Stimulated activated CD4-positive, alpha-beta T cell treated with anti-CD3 and anti-CD28 coated beads, TNF-alpha, amount 100 ng/mL, for 1 hour (primary cell): ENCODE results near the gene GTPBP6.
A peak's percentile ranks its signal among the peaks of the same experiment; 100 is the strongest.
"Not testable (repeated sequence)": the region's sequence is repeated elsewhere in the genome, so short reads cannot be mapped to it uniquely, and the experiment has no call there.

Experiments
- DNase-seq, 3 donors: peaks; one replicate each; pipeline ENCODE4 v3.0.0-alpha.2; 2020; ENCODE audit warnings: low read depth in 3 of 3, low spot score in 1 of 3

GTPBP6 gene

DNA sequence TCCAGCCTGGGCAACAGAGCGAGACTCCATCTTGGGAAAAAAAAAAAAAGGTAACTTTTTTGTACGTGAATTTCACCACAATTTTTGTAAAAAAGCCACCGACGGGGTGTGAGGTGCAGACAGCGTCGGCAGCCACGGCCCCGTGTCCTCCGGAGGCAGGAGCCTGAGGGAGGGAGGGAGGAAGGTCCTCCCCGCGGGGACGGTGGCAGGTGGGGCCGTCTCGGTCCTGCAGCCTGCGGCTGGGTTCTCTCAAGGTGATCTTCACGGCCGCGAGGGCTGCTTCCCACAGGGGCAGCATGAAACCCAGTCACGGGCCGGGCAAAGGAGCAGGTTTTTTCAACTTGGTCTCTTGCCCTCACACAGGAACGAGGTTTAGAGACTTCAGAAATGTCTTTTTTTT, 23.5 kb downstream of the GTPBP6 start:
- DNase-seq = no peak

DNA sequence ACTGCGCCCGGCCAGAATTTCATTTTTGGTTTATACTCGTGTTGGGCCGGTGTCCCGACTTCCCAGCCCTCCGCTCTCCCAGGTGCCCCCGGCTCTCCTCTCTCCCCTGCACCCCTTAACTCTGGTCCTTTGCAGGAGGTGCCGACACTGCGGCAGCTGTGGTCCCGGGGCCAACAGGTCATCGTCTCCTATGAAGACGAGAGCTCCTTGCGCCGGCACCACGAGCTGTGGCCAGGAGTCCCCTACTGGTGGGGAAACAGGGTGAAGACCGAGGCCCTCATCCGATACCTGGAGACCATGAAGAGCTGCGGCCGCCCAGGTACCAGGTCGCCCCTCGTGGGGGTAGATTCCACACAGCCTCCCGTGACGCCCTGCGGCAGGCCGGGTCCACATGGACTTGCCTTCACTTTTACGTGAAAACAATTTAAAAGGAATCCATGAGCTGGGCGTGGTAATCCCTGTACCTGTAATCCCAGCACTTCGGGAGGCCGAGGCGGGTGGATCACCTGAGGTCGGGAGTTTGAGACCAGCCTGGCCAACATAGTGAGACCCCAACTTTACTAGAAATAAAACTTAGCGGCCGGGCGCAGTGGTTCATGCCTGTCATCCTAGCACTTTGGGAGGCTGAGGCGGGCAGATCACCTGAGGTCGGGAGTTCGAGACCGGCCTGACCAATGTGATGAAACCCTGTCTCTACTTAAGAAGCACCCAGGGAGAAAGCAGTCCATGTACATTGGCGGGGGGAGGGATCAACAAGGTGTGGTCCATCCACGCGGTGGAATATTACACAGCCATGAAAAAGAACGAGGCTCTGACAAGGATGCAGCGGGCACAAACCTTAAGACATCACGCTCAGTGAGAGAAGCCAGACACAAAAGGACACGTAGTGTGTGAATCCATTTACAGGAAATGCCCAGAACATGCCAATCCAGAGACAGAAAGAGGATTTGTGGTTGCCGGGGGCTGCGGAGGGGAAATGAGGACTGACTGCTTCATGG, 25.4 kb downstream of the GTPBP6 start:
- DNase-seq = no peak

DNA sequence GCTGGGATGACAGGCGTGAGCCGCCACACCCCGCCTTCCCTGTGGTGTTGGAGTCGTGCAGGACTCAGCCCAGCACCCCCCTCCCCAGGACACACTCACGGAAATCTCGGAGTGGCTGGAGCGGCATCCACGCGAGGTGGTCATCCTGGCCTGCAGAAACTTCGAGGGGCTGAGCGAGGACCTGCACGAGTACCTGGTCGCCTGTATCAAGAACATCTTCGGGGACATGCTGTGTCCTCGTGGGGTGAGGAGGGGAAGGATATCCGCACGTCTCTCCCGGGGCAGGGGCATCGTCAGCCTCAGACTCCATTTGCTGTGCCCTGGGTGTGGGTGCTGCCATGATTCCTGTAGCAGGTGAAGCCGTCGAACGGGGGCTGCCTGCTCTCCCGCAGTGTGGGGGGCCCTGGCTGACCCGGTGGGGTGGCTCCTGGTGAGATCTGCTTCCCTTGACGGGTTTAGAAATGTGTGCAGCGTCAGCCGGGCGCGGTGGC, 27.1 kb downstream of the GTPBP6 start:
- DNase-seq = no peak

DNA sequence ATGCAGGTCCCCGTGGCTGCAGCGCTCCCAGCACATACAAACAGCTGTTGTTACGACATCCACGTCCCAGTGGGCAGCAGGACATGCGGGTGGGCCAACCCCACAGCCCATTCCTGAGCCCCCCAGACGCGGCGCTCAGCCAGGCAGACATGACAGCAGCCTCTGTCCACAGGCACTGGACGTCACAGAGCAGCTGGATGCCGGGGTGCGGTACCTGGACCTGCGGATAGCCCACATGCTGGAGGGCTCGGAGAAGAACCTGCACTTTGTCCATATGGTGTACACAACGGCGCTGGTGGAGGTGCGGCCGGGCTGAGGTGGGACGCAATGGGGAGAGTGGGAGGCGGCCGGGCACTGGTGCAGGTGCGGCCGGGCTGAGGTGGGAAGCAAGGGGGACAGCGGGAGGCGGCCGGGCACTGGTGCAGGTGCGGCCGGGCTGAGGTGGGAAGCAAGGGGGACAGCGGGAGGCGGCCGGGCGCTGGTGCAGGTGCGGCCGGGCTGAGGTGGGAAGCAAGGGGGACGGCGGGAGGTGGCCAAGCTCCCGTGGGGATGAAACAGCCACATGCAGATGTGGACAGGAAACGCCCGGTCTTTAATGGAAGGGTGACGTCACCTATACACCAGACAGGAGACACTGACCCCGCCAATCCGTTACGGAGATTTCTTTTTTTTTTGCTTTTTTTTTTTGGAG, 28.0 kb downstream of the GTPBP6 start:
- DNase-seq = no peak

DNA sequence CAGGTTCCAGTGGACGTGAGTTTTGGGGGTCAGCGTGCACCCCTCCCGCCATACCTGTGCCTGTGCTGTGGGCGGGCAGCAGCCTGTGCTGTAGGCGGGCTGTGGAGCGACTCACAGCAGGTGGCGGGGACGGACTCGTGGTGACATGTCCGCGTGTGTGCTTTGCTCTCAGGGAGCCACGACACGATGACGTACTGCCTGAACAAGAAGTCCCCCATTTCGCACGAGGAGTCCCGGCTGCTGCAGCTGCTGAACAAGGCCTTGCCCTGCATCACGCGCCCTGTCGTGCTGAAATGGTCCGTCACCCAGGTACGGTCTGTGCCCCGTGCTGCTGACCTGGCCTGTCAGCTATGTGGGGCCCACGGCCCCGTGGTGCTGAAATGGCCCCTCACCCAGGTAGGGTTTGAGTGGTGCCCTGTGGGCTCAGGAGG, 30.0 kb downstream of the GTPBP6 start:
- DNase-seq = no peak

DNA sequence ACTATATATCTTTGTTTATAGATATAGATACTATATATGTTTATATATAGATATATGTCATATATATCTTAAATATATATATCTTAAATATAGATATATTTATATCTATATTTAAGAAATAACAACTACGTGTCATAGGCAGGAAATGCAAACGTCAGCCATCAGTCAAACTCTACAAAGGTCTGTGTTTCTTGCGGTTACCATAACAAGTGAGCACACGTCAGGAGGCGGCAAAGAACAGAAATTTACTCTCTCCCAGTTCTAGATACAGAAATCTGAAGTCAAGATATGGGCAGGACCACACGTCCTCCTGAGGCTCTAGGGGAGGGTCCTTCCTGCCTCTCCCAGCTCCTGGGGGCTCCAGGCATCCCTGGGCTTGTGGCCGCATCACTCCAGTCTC, 30.9 kb downstream of the GTPBP6 start:
- no peak for DNase-seq

DNA sequence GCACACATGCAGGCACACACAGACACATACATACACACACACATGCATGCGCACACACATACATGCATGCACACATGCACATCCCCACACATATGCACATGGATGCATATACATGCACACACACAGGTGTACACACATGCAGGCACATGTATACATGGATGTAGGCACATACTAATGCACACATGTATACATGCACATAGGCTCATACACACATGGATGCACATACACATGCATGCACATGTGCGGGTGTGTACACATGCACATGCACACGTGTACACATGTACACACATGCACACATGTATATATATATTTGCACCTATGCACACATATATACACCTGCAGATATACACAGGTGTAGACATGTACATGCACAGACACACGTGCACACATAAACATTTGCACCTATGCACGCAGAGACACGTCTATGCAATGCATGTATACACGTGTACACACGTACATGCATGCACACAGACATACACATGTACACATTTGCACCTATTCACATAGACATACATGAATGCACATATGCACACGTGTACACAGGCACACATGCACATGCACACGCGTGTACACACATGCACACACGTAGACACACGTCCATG, 33.4 kb downstream of the GTPBP6 start:
- no peak for DNase-seq

DNA sequence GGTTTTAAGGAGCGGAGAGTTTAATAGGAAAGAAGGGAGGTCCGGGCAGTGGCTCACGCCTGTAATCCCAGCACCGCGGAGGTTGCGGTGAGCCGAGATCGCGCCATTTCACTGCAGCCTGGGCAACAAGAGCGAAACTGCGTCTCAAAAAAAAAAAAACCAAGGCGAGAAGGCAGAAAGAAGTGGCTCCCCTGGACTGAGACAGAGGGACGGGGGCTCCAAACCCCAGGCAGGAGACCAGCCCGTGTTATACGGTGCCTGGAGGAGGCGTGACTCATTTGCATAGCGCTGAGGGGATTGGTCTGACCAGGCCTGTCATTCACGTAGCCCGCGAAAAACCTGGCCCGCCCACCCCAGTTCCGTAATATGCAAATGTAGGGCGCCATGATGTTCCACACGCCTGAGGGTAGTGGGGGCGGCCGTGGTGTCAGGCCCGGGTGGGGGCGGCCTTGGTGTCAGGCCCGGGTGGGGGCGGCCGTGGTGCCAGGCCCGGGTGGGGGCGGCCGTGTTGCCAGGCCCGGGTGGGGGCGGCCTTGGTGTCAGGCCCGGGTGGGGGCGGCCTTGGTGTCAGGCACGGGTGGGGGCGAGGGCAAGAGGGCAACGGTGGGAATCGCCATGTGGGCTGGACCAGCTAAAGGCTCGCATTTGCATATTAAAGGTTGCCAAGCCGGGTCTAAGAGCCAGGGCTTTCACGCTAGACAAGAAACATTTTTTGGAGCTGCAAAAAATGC, 35.3 kb downstream of the GTPBP6 start:
- DNase-seq = peak; percentile 65 to 75 (median 73)

DNA sequence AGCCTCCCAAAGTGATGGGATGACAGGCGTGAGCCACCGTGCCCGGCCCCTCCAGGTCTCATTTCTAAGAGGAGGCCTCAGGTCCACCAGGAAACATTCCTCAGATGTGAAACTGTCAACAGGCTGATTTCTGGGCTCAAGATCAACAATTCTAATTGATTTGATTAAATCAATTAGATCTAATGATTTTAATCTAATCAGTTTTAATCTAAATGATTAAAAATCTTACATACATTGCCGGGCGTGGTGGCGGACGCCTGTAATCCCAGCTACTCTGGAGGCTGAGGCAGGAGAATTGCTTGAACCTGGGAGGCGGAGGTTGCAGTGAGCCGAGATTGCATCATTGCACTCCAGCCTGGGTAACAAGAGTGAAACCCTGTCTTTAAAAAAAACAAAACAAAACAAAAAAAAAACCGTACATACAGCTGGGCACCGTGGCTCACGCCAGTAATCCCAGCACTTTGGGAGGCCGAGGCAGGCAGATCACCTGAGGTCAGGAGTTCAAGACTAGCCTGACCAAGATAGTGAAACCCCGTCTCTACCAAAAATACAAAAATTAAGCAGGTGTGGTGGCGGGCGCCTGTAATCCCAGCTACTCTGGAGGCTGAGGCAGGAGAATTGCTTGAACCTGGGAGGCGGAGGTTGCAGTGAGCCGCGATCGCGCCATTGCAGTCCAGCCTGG, 36.5 kb downstream of the GTPBP6 start:
- not testable (repeated sequence) for DNase-seq

DNA sequence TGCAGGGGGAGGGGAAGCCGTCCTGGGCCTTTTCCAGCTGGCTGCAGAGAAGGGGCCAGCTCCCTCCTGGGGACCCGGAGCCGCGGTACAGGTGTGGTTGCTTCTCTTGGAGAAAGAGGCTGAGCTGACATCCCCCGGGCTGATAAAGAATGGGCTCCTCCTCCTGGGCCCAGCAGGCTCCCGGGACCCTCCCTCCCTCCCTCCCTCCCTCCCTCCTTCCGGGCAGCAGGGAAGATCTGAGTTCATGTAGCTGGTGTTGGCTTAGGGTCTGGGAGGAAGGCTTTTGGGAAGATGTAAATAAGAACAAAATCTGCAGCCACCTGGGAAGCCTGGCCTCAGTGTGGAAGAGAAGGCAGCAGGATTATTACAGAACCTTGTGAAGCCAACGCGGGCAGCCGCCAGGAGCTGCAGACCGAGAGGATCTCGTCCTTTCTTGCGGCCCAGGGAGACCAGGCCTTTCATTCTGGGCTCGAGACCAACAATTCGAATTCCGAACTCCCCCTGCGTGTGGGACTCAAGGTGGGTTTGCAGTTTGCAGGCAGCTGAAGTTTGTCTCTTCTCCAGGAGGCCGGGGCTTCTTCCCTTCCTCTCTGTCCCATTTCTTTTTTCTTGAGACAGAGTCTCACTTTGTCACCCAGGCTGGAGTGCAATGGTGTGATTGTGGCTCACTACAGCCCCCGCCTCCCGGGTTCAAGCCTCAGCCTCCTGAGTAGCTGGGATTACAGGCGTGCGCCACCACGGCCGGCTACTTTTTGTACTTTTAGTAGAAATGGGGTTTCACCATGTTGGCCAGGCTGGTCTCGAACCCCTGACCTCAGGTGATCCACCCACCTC, 37.2 kb downstream of the GTPBP6 start, which contains the start of gene PLCXD1:
PLCXD1 (plus strand) TSS at position 216 of the 834 bp plus-strand sequence. CDS start 2,807 bp downstream, outside the sequence.
- DNase-seq = no peak

DNA sequence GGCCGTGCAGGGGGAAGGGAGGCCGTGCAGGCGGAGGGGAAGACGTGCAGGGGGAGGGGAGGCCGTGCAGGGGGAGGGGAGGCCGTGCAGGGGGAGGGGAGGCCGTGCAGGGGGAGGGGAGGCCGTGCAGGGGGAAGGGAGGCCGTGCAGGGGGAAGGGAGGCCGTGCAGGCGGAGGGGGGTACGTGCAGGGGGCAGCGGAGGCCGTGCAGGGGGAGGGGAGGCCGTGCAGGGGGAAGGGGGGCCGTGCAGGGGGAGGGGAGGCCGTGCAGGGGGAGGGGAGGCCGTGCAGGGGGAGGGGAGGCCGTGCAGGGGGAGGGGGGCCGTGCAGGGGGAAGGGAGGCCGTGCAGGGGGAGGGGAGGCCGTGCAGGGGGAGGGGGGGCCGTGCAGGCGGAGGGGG, 37.9 kb downstream of the GTPBP6 start:
- DNase-seq = not testable (repeated sequence)

DNA sequence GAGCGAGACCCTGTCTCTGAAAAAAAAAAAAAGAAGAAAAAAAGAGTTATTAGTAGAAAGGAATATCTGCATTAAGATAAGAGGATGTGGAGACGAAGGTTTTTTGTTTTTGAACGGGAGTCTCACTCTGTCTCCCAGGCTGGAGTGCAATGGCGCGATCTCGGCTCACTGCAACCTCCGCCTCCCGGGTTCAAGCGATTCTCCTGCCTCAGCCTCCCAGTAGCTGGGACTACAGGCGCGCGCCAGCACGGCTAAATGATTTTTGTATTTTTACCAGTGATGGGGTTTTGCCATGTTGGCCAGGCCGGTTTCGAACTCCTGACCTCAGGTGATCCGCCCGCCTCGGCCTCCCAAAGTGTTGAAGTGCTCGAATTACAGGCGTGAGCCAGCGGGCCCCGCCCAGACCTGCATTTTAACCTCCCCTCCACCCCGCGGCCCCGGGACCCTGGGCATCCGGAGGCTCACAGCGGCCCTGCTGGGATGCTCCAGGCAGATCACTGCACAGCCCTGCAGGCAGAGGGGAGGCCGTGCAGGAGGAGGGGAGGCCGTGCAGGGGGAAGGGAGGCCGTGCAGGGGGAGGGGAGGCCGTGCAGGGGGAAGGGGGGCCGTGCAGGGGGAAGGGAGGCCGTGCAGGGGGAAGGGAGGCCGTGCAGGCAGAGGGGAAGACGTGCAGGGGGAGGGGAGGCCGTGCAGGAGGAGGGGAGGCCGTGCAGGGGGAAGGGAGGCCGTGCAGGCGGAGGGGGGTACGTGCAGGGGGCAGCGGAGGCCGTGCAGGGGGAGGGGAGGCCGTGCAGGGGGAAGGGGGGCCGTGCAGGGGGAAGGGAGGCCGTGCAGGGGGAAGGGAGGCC, 38.6 kb downstream of the GTPBP6 start:
- DNase-seq = not testable (repeated sequence)

DNA sequence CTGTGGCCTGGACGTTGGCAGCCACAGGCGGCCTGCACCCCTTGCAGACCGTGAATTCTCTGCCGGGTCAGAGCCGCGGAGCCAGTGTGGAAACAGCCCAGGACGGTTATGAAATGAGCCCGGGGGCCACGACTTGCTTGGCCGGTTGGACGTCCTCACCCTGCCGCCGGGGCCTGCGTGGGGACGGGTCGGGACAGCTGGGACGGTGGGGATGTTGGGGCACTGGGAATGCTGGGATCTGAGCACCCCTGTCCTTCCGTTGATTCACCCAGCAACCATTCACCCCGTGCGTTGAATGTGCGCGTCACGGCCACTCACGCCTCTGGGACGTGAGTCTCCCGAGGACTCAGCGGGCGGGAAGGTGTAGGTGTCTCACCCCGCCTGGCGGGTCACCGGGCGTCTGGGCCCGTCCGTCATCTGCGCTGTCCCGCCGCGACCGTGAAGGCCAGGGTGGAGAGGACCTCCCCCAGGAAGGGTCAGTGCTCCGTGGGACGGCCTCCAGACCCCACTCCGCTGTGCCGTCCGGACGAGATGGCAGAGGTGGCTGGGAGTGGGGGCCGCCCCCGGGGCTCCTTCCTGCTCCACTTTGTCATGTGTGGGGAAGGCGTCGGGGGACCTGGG, 41.9 kb downstream of the GTPBP6 start:
- DNase-seq = peak in 1 of 3 donors; percentile 21

DNA sequence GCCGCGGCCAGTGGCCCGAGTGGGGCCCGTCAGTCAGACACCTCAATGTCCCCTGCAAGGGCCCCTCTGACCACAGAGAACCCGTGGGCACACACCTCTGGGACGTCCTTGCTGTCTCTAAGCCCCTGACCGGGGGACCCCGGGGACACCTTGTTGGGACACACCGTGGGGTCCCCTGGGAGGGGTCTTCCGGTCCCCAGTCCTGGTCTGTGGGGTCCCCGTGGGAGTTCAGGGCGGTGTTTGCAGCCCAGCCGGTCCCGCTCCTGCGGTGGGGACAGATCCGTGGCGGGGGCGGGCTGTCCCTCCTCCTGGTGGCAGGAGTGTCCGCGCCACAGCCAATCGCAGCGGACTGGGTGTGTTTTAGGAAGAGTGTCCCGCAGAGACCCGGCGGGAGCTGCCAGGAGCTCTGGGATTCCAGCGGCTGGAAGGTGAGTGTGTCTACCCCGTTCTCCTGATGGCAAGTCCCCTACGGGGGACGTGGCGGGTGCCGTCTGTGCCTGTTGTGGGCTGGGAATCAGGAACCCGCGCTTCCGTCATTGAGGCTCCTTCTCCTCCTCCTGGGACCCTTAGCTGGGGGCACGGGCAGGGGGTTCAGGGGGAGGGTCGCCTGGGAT, 42.5 kb downstream of the GTPBP6 start:
- DNase-seq = no peak

DNA sequence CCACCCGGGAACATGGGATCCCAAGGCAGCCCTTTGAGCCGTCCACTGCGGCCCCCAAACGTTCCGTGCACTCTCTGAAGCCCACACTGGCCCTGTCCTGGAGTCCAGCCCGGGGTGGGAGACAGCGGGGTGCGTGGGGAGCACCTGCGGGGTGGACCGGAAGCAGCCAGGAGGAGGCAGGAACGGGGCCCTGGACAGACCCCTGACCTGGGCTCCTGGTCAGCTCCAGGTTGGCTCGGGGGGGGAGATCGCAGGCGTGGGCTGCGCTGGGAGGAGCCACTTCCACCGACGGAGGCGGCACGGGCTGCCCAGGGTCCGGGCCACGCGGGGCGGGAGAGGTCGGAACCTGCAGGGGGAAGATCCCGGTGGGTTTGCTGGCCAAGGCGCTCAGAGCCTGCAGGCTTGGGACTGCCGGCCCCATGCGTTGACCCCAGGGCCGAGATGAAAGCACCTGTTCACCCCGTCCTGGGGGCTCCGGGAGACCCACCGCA, 43.1 kb downstream of the GTPBP6 start:
- no peak for DNase-seq

DNA sequence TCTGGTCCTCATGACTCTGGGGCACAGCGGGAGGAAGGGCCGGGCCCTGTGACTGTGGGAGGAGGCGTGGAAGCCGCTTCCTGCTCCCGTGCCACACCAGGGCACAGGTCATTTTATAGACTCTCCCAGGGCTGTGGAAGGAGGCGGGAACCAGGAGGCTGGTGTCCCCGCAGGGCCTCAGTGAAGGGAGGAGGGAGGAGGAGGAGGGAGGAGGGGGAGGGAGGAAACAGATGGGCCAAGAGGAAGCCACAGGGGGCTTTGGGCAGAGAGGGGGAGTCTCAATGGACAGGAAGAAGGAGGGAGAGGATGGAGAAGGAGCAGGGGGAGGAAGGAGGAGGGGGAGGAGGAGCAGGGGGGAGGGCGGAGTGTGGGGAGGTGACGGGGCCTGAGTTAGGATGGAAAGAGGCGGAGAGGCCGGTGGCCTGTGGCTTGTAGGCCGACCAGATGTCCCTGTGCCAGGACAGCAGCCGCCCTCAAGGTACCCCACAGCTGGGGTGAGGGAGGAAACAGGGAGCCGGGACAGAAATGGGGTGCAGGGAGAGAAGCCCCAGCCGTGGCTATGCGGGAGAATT, 43.6 kb downstream of the GTPBP6 start:
- no peak for DNase-seq

DNA sequence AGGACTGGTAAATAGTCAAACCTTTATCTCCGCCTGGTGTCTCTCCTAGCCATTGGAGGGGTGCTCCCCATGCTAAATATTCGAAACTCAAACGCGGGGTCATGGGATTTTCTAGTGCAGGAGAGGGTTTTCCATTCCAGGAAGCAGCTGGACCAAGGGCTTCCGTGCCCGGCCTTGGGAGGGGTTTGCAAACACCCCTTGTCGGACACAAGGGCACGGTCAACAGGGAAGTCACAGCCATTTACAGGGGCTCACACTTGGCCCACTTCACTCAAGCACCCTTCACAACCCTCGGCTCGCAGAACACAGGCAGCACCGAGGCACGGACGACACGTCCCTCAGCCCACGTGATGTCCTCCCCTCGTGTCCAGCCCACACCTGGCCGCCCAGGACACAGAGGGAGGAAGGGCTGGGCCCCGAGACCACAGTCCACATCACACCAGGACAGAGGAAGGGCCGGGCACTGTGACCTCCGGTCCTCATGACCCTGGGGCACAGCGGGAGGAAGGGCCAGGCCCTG, 47.7 kb downstream of the GTPBP6 start:
- no peak for DNase-seq
